Right cardiac atrium (tissue), 5 donors: ENCODE results near the gene LMNTD2. TPM values are rescaled to one million over a fixed set of nuclear protein-coding genes. Genes with fewer than 3 reads are reported as not detected.

Experiments
- ATAC-seq, 2 donors: fragments of 200-7000 bp; cut with Tn5 transposase; one replicate each; pipeline versions ENCODE4 v1.8.0 to v1.9.1; 2020; ENCODE audit warnings: moderate library complexity in 2 of 2, mild to moderate bottlenecking in 1 of 2
- DNase-seq, 3 donors: peaks; one replicate each; pipeline ENCODE4 v3.0.0-alpha.2; 2020
- H3K27ac ChIP-seq: one replicate; pipeline ENCODE4 v1.5.1; 2013; ENCODE audit warnings: mild to moderate bottlenecking, low read length, control low read depth, moderate library complexity
- H3K27me3 ChIP-seq: one replicate; pipeline ENCODE4 v1.6.1; 2013; ENCODE audit not compliant: control insufficient read depth, insufficient read depth
- H3K4me1 ChIP-seq: one replicate; pipeline ENCODE4 v1.6.1; 2013; ENCODE audit warnings: low read length; ENCODE audit not compliant: control insufficient read depth, insufficient read depth
- H3K4me3 ChIP-seq: one replicate; pipeline ENCODE4 v1.5.1; 2013; ENCODE audit warnings: low read length, control low read depth
- H3K9me3 ChIP-seq: one replicate; pipeline ENCODE4 v1.6.1; 2013; ENCODE audit warnings: low read length; ENCODE audit not compliant: control insufficient read depth
- WGBS: extraction: QIAGEN DNeasy Blood & Tissue Kit; methylation state at CpG from one replicate; pipeline ENCODE4 v1.1.7; 2013; 5-methylcytosine and 5-hydroxymethylcytosine counted together
- intact Hi-C, 4 donors: fragments of 100-400 bp; cut with DNase I; formaldehyde crosslinking; loops; one replicate each; pipeline versions ENCODE4 v1.11.0 to v1.14.0; 2022 to 2023
- polyA plus RNA-seq: library from polyadenylated mRNA; stranded (reverse); fragments of 200-250 nt; gene quantifications from one replicate; pipeline ENCODE4 v1.2.3, GENCODE V29; 2013
- total RNA-seq, 4 donors: library from RNA; stranded (reverse); fragmentation: NEBNext Ultra II Directional; extraction: Animal tissue kit (Norgen Biotek cat#: 25700); gene quantifications; one replicate each; pipeline ENCODE4 v1.2.1, GENCODE V29; 2021
- donor health status: healthy with polysubstance abuse.
- donor health status: DM: no; HTN: yes; CAD: no.
- donor health status: DM: no; HTN: no; CAD: no.
- donor health status: DM: no; HTN: yes; CAD: no; lungs with severe emphysema.
- donor health status: DM: yes; HTN: yes; CAD: no.

Gene LMNTD2
- total and polyA plus RNA-seq, 5 donors = 0.50 to 1.4 (median 0.66) TPM

- WGBS = 92% methylated on average over 30 of the region's 30 CpGs
- Histone ChIP-seq H3K9me3 (no peaks in the 10 kb centered on the region), H3K4me1 (no peaks in the 10 kb centered on the region), H3K27ac (no peak overlapping the region), H3K4me3 (no peak overlapping the region), H3K27me3 (no peaks in the 10 kb centered on the region)
- intact Hi-C loops = no loop called here
- peak; percentile 9 for ATAC-seq
- peak in 1 of 3 donors; percentile 43 for DNase-seq
Measured at GRCh38 chr11:598005-598680, 37.6 kb upstream of the LMNTD2 start.

GRCh38 chr11:597166-597725 lies 36.7 kb upstream of the LMNTD2 start:
- peak; percentile 9 to 13 for ATAC-seq
- Histone ChIP-seq H3K4me1 (no peaks in the 10 kb centered on the region), H3K27me3 (no peaks in the 10 kb centered on the region), H3K4me3 (no peak overlapping the region), H3K27ac (no peak overlapping the region), H3K9me3 (no peaks in the 10 kb centered on the region)
- WGBS = 89% methylated on average over 29 of the region's 29 CpGs
- intact Hi-C loops = no loop called here
- DNase-seq = peak in 2 of 3 donors; percentile 35 to 63

GRCh38 chr11:596374-596773 lies 35.8 kb upstream of the LMNTD2 start:
- Histone ChIP-seq H3K9me3 (no peaks in the 10 kb centered on the region), H3K27me3 (no peaks in the 10 kb centered on the region), H3K4me1 (no peaks in the 10 kb centered on the region), H3K27ac (no peak overlapping the region), H3K4me3 (no peak overlapping the region)
- intact Hi-C loops = no loop called here
- ATAC-seq (no peak), DNase-seq (peak in 1 of 3 donors; percentile 21)
- WGBS = 87% methylated on average over 10 of the region's 10 CpGs

- no peak overlapping the region for H3K27ac ChIP-seq
- H3K9me3 ChIP-seq = no peaks in the 10 kb centered on the region
- peak in 1 of 3 donors; percentile 32 for DNase-seq
- no peaks in the 10 kb centered on the region for H3K27me3 ChIP-seq
- no peak overlapping the region for H3K4me3 ChIP-seq
- 91% methylated on average over 10 of the region's 10 CpGs for WGBS
- intact Hi-C loops = no loop called here
- no peaks in the 10 kb centered on the region for H3K4me1 ChIP-seq
- ATAC-seq = peak in 1 of 2 donors; percentile 4
Measured at GRCh38 chr11:595400-595799, 34.9 kb upstream of the LMNTD2 start.

GRCh38 chr11:593347-593746 lies 32.8 kb upstream of the LMNTD2 start:
- no peak for ATAC-seq
- no peak overlapping the region for H3K4me3 ChIP-seq
- no peaks in the 10 kb centered on the region for H3K4me1 ChIP-seq
- no peaks in the 10 kb centered on the region for H3K27me3 ChIP-seq
- H3K27ac ChIP-seq = no peak overlapping the region
- H3K9me3 ChIP-seq = no peaks in the 10 kb centered on the region
- peak in 1 of 3 donors; percentile 36 for DNase-seq
- WGBS = 93% methylated on average over 21 of the region's 21 CpGs
- intact Hi-C loops = no loop called here

GRCh38 chr11:592918-593317 lies 32.4 kb upstream of the LMNTD2 start:
- Histone ChIP-seq H3K4me1 (no peaks in the 10 kb centered on the region), H3K4me3 (no peak overlapping the region), H3K27ac (no peak overlapping the region), H3K27me3 (no peaks in the 10 kb centered on the region), H3K9me3 (no peaks in the 10 kb centered on the region)
- DNase-seq (peak in 1 of 3 donors; percentile 39), ATAC-seq (no peak)
- 89% methylated on average over 10 of the region's 10 CpGs for whole genome bisulfite sequencing
- intact Hi-C loops = no loop called here

- Histone ChIP-seq H3K9me3 (no peaks in the 10 kb centered on the region), H3K4me3 (no peak overlapping the region), H3K4me1 (no peaks in the 10 kb centered on the region), H3K27me3 (no peaks in the 10 kb centered on the region), H3K27ac (no peak overlapping the region)
- DNase-seq = peak in 1 of 3 donors; percentile 45
- intact Hi-C loops = no loop called here
- no peak for ATAC-seq
- 96% methylated on average over 22 of the region's 22 CpGs for WGBS
Measured at GRCh38 chr11:592501-592900, 32.0 kb upstream of the LMNTD2 start.

- intact Hi-C loops = no loop called here
- ATAC-seq (no peak), DNase-seq (no peak)
- H3K27me3 ChIP-seq = no peaks in the 10 kb centered on the region
- no peak overlapping the region for H3K4me3 ChIP-seq
- H3K27ac ChIP-seq = no peak overlapping the region
- no peaks in the 10 kb centered on the region for H3K4me1 ChIP-seq
- no peaks in the 10 kb centered on the region for H3K9me3 ChIP-seq
- 75% methylated on average over 11 of the region's 11 CpGs for WGBS
Measured at GRCh38 chr11:590997-591396, 30.5 kb upstream of the LMNTD2 start.

- no peaks in the 10 kb centered on the region for H3K9me3 ChIP-seq
- intact Hi-C loops = no loop called here
- H3K27ac ChIP-seq = no peak overlapping the region
- DNase-seq = peak in 1 of 3 donors; percentile 34
- WGBS = 94% methylated on average over 26 of the region's 26 CpGs
- H3K27me3 ChIP-seq = no peaks in the 10 kb centered on the region
- H3K4me3 ChIP-seq = no peak overlapping the region
- no peak for ATAC-seq
- no peaks in the 10 kb centered on the region for H3K4me1 ChIP-seq
Measured at GRCh38 chr11:589798-590197, 29.3 kb upstream of the LMNTD2 start.

- intact Hi-C loops = no loop called here
- WGBS = 75% methylated on average over 6 of the region's 6 CpGs
- peak in 1 of 3 donors; percentile 32 for DNase-seq
- H3K27me3 ChIP-seq = no peaks in the 10 kb centered on the region
- no peak overlapping the region for H3K27ac ChIP-seq
- ATAC-seq = peak; percentile 30 to 68
- H3K9me3 ChIP-seq = no peaks in the 10 kb centered on the region
- H3K4me3 ChIP-seq = no peak overlapping the region
- no peaks in the 10 kb centered on the region for H3K4me1 ChIP-seq
Measured at GRCh38 chr11:587978-588380, 27.4 kb upstream of the LMNTD2 start.

- Histone ChIP-seq H3K9me3 (no peaks in the 10 kb centered on the region), H3K27me3 (no peaks in the 10 kb centered on the region), H3K4me3 (no peak overlapping the region), H3K27ac (no peak overlapping the region), H3K4me1 (no peaks in the 10 kb centered on the region)
- WGBS = 87% methylated on average over 8 of the region's 8 CpGs
- DNase-seq = peak in 1 of 3 donors; percentile 14
- intact Hi-C loops = no loop called here
- ATAC-seq = no peak
Measured at GRCh38 chr11:587546-587945, 27.0 kb upstream of the LMNTD2 start.
